ENCODE measurements around the gene CITED2.

The CITED2 gene

GRCh38 chr6:139346392-139346791 lies 28.1 kb downstream of the CITED2 start:
- WGBS (ENCODE audit: insufficient coverage, insufficient read length) = no CpG with 5 or more reads among the region's 2 CpGs
- Histone ChIP-seq H3K4me3 (ENCODE audit: low read length) (no peak overlapping the region), H3K27ac (ENCODE audit: low read length) (no peak overlapping the region), H3K36me3 (ENCODE audit: control insufficient read depth, insufficient read depth, low read length) (no peaks in the 10 kb centered on the region), H3K9me3 (ENCODE audit: control insufficient read depth, insufficient read depth, low read length) (no peaks in the 10 kb centered on the region), H3K4me1 (ENCODE audit: control insufficient read depth, insufficient read depth, low read length) (peaks cover 3% of the 10 kb centered on the region; the same call in 1 of the 2 replicates), H3K27me3 (ENCODE audit: control insufficient read depth, insufficient read depth, low read length) (no peaks in the 10 kb centered on the region)
- no peak for DNase-seq (ENCODE audit: low read depth, low spot score)

GRCh38 chr6:139344186-139344963 lies 30.1 kb downstream of the CITED2 start:
- no peak for DNase-seq (ENCODE audit: low read depth, low spot score)
- peaks cover 3% of the 10 kb centered on the region; the same call in 1 of the 2 replicates for H3K4me1 ChIP-seq (ENCODE audit: control insufficient read depth, insufficient read depth, low read length)
- no peaks in the 10 kb centered on the region for H3K9me3 ChIP-seq (ENCODE audit: control insufficient read depth, insufficient read depth, low read length)
- H3K27me3 ChIP-seq (ENCODE audit: control insufficient read depth, insufficient read depth, low read length) = no peaks in the 10 kb centered on the region
- WGBS (ENCODE audit: insufficient coverage, insufficient read length) = no CpG with 5 or more reads among the region's 4 CpGs
- H3K36me3 ChIP-seq (ENCODE audit: control insufficient read depth, insufficient read depth, low read length) = no peaks in the 10 kb centered on the region
- H3K4me3 ChIP-seq (ENCODE audit: low read length) = no peak overlapping the region
- no peak overlapping the region for H3K27ac ChIP-seq (ENCODE audit: low read length)

GRCh38 chr6:139343052-139343750 lies 31.2 kb downstream of the CITED2 start:
- Histone ChIP-seq H3K4me1 (ENCODE audit: control insufficient read depth, insufficient read depth, low read length) (peaks cover 3% of the 10 kb centered on the region; the same call in 1 of the 2 replicates), H3K4me3 (ENCODE audit: low read length) (no peak overlapping the region), H3K9me3 (ENCODE audit: control insufficient read depth, insufficient read depth, low read length) (no peaks in the 10 kb centered on the region), H3K27me3 (ENCODE audit: control insufficient read depth, insufficient read depth, low read length) (no peaks in the 10 kb centered on the region), H3K27ac (ENCODE audit: low read length) (no peak overlapping the region), H3K36me3 (ENCODE audit: control insufficient read depth, insufficient read depth, low read length) (no peaks in the 10 kb centered on the region)
- no peak for DNase-seq (ENCODE audit: low read depth, low spot score)
- no CpG with 5 or more reads among the region's 2 CpGs for WGBS (ENCODE audit: insufficient coverage, insufficient read length)

GRCh38 chr6:139341060-139341459 lies 33.4 kb downstream of the CITED2 start:
- H3K4me1 ChIP-seq (ENCODE audit: control insufficient read depth, insufficient read depth, low read length) = peaks cover 3% of the 10 kb centered on the region; the same call in 1 of the 2 replicates
- no peak overlapping the region for H3K4me3 ChIP-seq (ENCODE audit: low read length)
- H3K27me3 ChIP-seq (ENCODE audit: control insufficient read depth, insufficient read depth, low read length) = no peaks in the 10 kb centered on the region
- no peak for DNase-seq (ENCODE audit: low read depth, low spot score)
- no CpG with 5 or more reads among the region's 2 CpGs for WGBS (ENCODE audit: insufficient coverage, insufficient read length)
- no peaks in the 10 kb centered on the region for H3K36me3 ChIP-seq (ENCODE audit: control insufficient read depth, insufficient read depth, low read length)
- H3K9me3 ChIP-seq (ENCODE audit: control insufficient read depth, insufficient read depth, low read length) = no peaks in the 10 kb centered on the region
- no peak overlapping the region for H3K27ac ChIP-seq (ENCODE audit: low read length)

- Histone ChIP-seq H3K36me3 (ENCODE audit: control insufficient read depth, insufficient read depth, low read length) (no peaks in the 10 kb centered on the region), H3K4me1 (ENCODE audit: control insufficient read depth, insufficient read depth, low read length) (no peaks in the 10 kb centered on the region), H3K27me3 (ENCODE audit: control insufficient read depth, insufficient read depth, low read length) (no peaks in the 10 kb centered on the region), H3K9me3 (ENCODE audit: control insufficient read depth, insufficient read depth, low read length) (no peaks in the 10 kb centered on the region), H3K27ac (ENCODE audit: low read length) (no peak overlapping the region), H3K4me3 (ENCODE audit: low read length) (no peak overlapping the region)
- no peak for DNase-seq (ENCODE audit: low read depth, low spot score)
- WGBS (ENCODE audit: insufficient coverage, insufficient read length) = no CpG with 5 or more reads among the region's 9 CpGs
These were observed 35.7 kb downstream of the CITED2 start for GRCh38 chr6:139338795-139339194.

- WGBS (ENCODE audit: insufficient coverage, insufficient read length) = no CpG with 5 or more reads among the region's 5 CpGs
- H3K27me3 ChIP-seq (ENCODE audit: control insufficient read depth, insufficient read depth, low read length) = no peaks in the 10 kb centered on the region
- no peak for DNase-seq (ENCODE audit: low read depth, low spot score)
- H3K36me3 ChIP-seq (ENCODE audit: control insufficient read depth, insufficient read depth, low read length) = no peaks in the 10 kb centered on the region
- H3K27ac ChIP-seq (ENCODE audit: low read length) = no peak overlapping the region
- H3K4me3 ChIP-seq (ENCODE audit: low read length) = no peak overlapping the region
- no peaks in the 10 kb centered on the region for H3K9me3 ChIP-seq (ENCODE audit: control insufficient read depth, insufficient read depth, low read length)
- H3K4me1 ChIP-seq (ENCODE audit: control insufficient read depth, insufficient read depth, low read length) = no peaks in the 10 kb centered on the region
These were observed 36.6 kb downstream of the CITED2 start for GRCh38 chr6:139337830-139338229.

- no peak for DNase-seq (ENCODE audit: low read depth, low spot score)
- no peaks in the 10 kb centered on the region for H3K36me3 ChIP-seq (ENCODE audit: control insufficient read depth, insufficient read depth, low read length)
- no CpG with 5 or more reads among the region's 2 CpGs for WGBS (ENCODE audit: insufficient coverage, insufficient read length)
- no peaks in the 10 kb centered on the region for H3K4me1 ChIP-seq (ENCODE audit: control insufficient read depth, insufficient read depth, low read length)
- no peaks in the 10 kb centered on the region for H3K9me3 ChIP-seq (ENCODE audit: control insufficient read depth, insufficient read depth, low read length)
- no peaks in the 10 kb centered on the region for H3K27me3 ChIP-seq (ENCODE audit: control insufficient read depth, insufficient read depth, low read length)
- no peak overlapping the region for H3K4me3 ChIP-seq (ENCODE audit: low read length)
- H3K27ac ChIP-seq (ENCODE audit: low read length) = no peak overlapping the region
These were observed 37.4 kb downstream of the CITED2 start for GRCh38 chr6:139337001-139337400.

- Histone ChIP-seq H3K4me1 (ENCODE audit: control insufficient read depth, insufficient read depth, low read length) (no peaks in the 10 kb centered on the region), H3K36me3 (ENCODE audit: control insufficient read depth, insufficient read depth, low read length) (no peaks in the 10 kb centered on the region), H3K9me3 (ENCODE audit: control insufficient read depth, insufficient read depth, low read length) (no peaks in the 10 kb centered on the region), H3K27ac (ENCODE audit: low read length) (no peak overlapping the region), H3K27me3 (ENCODE audit: control insufficient read depth, insufficient read depth, low read length) (no peaks in the 10 kb centered on the region), H3K4me3 (ENCODE audit: low read length) (no peak overlapping the region)
- WGBS (ENCODE audit: insufficient coverage, insufficient read length) = no CpG with 5 or more reads among the region's 4 CpGs
- no peak for DNase-seq (ENCODE audit: low read depth, low spot score)
These were observed 38.0 kb downstream of the CITED2 start for GRCh38 chr6:139336488-139336887.

- no peak overlapping the region for H3K4me3 ChIP-seq (ENCODE audit: low read length)
- no peaks in the 10 kb centered on the region for H3K4me1 ChIP-seq (ENCODE audit: control insufficient read depth, insufficient read depth, low read length)
- WGBS (ENCODE audit: insufficient coverage, insufficient read length) = no CpG with 5 or more reads among the region's 5 CpGs
- DNase-seq (ENCODE audit: low read depth, low spot score) = no peak
- H3K9me3 ChIP-seq (ENCODE audit: control insufficient read depth, insufficient read depth, low read length) = no peaks in the 10 kb centered on the region
- no peak overlapping the region for H3K27ac ChIP-seq (ENCODE audit: low read length)
- no peaks in the 10 kb centered on the region for H3K36me3 ChIP-seq (ENCODE audit: control insufficient read depth, insufficient read depth, low read length)
- H3K27me3 ChIP-seq (ENCODE audit: control insufficient read depth, insufficient read depth, low read length) = no peaks in the 10 kb centered on the region
These were observed 38.8 kb downstream of the CITED2 start for GRCh38 chr6:139335447-139336210.

- Histone ChIP-seq H3K9me3 (ENCODE audit: control insufficient read depth, insufficient read depth, low read length) (no peaks in the 10 kb centered on the region), H3K4me3 (ENCODE audit: low read length) (no peak overlapping the region), H3K4me1 (ENCODE audit: control insufficient read depth, insufficient read depth, low read length) (no peaks in the 10 kb centered on the region), H3K36me3 (ENCODE audit: control insufficient read depth, insufficient read depth, low read length) (no peaks in the 10 kb centered on the region), H3K27me3 (ENCODE audit: control insufficient read depth, insufficient read depth, low read length) (no peaks in the 10 kb centered on the region), H3K27ac (ENCODE audit: low read length) (no peak overlapping the region)
- no peak for DNase-seq (ENCODE audit: low read depth, low spot score)
- no CpG with 5 or more reads among the region's 5 CpGs for WGBS (ENCODE audit: insufficient coverage, insufficient read length)
These were observed 39.5 kb downstream of the CITED2 start for GRCh38 chr6:139334806-139335446.

Data from iPS DF 6.9 (cell line).